Urothelium cell line (cell line): ENCODE measurements around the gene DHTKD1.

ENCODE experiments used
- DNase-seq: peaks from one replicate; pipeline ENCODE4 v3.0.0; 2011; ENCODE audit warnings: low spot score, mixed read lengths
- FAIRE-seq: peaks from 2 replicates; lab custom pipeline; 2011; peaks lifted over from hg19 to GRCh38; lab: Jason Lieb, UNC

DHTKD1 gene, protein sequence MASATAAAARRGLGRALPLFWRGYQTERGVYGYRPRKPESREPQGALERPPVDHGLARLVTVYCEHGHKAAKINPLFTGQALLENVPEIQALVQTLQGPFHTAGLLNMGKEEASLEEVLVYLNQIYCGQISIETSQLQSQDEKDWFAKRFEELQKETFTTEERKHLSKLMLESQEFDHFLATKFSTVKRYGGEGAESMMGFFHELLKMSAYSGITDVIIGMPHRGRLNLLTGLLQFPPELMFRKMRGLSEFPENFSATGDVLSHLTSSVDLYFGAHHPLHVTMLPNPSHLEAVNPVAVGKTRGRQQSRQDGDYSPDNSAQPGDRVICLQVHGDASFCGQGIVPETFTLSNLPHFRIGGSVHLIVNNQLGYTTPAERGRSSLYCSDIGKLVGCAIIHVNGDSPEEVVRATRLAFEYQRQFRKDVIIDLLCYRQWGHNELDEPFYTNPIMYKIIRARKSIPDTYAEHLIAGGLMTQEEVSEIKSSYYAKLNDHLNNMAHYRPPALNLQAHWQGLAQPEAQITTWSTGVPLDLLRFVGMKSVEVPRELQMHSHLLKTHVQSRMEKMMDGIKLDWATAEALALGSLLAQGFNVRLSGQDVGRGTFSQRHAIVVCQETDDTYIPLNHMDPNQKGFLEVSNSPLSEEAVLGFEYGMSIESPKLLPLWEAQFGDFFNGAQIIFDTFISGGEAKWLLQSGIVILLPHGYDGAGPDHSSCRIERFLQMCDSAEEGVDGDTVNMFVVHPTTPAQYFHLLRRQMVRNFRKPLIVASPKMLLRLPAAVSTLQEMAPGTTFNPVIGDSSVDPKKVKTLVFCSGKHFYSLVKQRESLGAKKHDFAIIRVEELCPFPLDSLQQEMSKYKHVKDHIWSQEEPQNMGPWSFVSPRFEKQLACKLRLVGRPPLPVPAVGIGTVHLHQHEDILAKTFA

DNA sequence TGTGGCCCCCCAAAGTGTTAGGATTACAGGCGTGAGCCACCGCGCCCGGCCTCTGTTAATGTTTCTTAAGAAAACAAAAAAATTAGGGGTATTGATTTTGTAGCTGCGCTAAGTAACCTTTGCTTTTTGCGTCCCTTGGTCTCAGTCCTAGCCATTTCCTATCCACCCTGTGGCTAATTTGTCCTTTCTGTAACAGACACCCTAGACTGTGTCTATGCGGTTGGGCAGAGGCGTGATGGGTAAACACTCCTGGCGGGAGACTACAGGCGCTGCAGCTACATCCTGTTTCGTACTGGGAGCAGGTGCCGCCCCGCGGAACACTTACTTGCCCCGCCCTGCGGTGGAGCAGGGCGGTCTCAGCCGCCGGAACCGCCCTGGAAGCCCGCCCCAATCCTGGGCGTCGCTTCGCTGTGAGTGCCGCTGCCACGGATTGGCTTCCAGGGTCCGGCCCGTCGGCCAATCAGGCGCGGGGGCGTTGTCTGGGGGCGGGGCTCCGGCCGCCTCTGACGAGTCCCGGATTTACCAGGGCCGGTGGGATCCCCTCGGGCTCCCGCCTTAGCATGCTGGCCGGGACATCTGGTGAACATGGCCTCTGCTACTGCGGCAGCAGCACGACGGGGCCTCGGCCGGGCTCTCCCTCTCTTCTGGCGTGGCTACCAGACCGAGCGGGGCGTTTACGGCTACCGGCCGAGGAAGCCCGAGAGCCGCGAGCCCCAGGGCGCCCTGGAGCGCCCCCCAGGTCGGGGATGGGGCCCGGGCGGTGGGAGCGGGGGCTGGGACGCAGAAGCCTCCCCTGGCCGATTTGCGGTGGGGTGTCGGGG, at the start of gene DHTKD1:
Gene DHTKD1 (plus strand): TSS at position 506 of the 821 bp plus-strand sequence. CDS start 80 bp downstream, at position 586.
- peak; percentile 37 for FAIRE-seq

DNA sequence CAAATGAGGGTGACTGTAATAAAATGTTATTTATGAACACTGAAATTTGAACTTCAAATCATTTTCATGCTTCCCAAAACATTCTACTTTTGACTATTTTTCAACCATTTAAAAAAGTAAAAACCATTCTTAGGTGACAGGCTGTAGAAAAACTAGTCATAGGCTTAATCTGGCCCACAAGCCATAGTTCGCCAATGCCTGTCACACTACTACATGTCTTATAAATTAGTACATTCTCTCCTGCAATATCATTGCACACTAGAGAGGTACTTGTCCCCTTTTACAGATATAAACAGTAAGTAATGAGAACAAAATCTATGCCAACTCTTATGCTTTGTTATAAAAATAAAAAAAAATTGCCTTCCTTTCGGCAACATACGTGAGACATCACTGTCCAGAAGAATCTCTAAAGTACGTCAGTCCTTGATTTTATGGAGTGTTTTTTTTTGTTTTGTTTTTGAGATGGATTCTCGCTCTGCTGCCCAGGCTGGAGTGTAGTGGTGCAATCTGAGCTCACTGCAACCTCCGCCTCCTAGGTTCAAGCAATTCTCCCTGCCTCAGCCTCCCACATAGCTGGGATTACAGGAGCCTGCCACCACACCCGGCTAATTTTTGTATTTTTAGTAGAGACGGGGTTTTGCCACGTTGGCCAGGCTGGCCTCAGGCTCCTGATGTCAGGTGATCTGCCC, 49.3 kb upstream of the DHTKD1 start:
- DNase-seq (no peak), FAIRE-seq (no peak)

More for the DNA sequence above, at the start of gene DHTKD1:
- DNase-seq: peak; percentile 100

DNA sequence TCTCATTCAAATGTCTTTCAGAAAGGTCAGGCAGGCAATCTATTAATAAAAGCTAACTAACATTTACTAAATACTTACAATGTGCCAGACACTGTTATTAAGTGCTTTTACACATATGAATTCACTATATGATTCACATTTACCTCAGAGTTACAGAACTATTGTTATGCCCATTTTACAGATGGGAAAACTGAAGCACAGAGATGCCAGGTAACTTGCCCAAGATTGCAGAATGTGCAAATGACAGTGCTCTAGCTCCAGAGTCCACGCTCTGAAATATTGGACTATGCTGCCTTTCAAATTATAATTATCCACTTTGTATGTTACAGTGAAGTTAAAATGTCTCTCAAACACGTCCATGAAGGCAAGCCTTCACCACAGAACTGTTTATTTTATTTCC, 48.2 kb upstream of the DHTKD1 start:
- DNase-seq: no peak
- FAIRE-seq: no peak

DNA sequence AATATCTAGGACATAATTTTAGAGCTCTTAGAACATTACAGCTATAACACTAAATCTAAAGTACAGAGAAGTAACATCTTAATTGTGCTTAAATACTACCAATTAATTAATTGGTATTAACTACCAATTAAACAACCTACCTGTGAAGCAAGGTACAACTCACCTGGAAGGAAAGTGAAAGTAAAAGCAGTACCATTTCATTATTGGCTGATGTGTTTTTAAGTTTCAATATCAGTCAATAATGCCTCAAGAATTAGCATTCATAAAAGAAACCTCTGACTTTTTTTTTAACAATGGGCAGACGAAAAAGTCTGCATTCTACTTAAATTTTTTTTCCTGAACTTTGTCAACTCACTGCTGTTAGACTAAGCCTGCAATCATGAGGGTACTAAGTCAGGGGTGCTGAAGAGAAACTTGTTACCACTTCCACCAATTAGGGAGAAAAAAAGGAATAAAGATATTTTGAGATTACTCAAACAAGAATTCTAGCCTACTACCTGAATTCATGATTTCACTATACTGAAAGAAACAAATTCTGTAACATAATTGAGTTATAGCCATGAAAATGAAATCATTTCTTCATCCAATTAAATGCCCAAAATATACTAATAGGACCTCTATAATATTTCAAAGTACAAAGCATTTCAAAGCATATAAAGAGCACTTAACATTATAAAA, 46.0 kb upstream of the DHTKD1 start:
- FAIRE-seq (no peak), DNase-seq (no peak)

DNA sequence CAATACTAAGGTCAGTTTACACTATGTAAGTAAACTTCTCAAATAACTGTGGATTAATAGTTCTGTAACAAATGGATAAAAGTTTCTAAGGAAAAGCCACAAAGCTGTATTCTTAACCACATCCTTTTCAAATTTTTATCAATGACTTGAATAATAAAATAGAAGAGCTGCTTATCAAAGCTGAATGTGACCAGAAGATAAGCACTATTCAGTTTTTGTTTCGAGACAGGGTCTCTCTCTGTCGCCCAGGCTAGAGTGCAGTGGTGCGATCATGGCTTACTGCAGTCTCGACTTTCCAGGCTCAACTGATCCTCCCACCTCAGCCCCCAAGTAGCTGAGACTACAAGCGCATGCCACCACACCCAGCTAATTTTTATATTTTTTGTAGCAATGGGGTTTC, 43.2 kb upstream of the DHTKD1 start:
- FAIRE-seq (no peak), DNase-seq (no peak)

DNA sequence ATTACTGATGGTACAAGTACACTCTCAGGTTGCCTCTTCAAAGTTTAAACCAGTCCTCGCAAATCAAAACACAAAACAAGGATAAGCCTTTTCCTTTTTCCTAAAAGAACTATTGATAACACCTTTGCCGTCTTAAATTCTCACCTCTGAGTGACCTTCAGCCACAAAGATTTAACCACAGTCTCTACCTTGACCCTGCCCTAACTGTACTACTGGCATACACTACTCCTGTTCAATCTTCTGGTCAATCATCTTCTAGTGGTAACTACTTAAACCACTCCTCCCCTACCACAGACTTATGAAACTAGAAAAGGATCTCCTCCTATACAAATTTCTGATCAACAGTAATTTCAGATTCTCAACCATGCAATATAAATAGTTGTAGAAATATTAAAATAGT, 41.2 kb upstream of the DHTKD1 start:
- FAIRE-seq (no peak), DNase-seq (no peak)

DNA sequence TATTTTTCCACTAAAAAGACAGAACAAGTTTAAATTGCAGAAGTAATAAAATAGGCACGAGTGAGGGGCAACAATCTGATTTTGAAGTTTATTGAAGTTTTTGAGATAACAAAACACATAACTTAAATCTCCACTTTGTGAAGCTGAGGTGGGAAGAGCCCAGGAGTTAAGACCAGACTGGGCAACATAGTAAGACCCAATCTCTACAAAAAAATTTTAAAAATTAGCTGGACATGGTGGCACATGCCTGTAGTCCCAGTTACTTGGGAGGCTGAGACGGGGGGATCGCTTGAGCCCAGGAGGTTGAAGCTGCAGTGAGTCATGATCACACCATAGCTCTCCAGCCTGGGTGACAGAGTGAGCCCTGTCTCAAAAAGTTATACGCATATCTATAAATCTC, 37.4 kb upstream of the DHTKD1 start:
- no peak for DNase-seq
- FAIRE-seq: no peak

DNA sequence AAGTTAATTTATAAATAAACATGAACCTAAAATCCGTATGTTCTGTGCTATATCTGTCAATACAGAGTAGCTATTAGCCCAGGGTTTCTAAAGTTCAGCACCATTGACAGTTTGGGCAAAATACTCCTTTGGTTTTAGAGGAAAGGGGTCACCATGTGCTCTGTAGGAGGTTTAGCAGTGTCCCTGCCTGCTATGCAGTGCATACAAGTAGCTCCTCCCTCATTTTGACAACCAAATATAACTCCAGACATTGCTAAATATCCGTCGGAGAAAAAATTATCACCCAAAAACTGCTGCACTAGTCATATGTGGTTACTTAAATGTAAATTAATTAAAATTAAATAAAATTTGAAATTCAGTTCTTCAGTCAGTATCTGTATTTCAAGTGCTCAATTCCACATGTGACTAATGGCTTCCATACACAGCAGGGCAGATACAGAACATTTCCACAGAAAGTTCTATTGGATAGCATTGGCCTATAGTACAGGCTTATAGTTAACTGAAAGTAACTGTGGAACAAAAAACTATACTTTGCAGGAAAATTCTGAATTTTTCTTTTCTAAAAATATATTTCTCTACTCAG, 32.6 kb upstream of the DHTKD1 start:
- FAIRE-seq (no peak), DNase-seq (no peak)

DNA sequence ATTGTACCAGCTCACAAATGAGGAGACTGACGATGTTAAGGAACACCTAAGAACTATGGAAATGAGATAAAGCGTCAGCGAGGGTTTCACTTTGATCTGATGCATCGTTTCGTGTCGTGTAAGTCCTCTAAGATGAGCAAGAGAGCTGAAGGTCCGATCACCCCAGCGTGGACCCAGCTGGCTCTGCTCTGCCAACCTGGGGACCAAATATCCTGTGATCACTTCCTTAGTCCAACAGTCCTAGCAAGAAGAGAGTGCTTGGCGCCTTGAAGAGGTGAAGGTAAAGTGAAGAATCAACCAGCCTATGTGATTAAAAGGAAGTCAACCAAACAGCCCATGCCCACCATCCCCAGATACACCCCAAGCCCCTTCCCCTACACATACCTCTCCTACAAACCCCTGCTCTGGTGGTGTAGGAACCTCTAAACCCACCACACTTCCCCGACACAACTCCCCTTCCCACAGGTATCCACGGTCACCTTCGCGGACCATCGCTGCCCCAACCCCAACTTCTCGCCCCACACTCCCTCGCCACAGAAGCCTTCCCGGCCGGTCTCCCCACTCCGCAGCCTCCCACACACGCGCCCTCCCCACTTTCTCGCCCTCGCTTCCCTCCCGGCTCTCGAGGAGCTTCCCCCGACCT, 26.9 kb upstream of the DHTKD1 start:
- DNase-seq (peak; percentile 20), FAIRE-seq (no peak)

DNA sequence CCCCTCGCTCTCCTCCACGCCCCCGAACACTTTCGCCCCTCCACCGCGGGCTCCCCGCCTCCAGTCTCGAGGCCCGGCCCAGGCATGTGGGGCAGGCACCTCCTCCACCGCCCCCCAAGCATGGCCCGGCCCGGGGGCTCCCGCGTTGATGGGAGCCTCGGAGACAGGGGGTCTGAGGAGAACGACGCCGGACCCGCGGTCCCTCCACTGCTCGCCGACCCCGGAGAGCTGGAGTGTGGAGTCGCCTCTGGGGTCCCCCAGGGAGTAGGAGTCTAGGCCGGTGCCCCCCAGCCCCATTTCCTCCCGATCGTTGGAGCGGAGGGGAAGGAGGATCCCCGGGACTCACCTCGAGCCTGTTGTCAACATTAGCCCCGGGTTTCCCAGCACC, 26.4 kb upstream of the DHTKD1 start:
- FAIRE-seq: peak; percentile 5
- DNase-seq: peak; percentile 40

DNA sequence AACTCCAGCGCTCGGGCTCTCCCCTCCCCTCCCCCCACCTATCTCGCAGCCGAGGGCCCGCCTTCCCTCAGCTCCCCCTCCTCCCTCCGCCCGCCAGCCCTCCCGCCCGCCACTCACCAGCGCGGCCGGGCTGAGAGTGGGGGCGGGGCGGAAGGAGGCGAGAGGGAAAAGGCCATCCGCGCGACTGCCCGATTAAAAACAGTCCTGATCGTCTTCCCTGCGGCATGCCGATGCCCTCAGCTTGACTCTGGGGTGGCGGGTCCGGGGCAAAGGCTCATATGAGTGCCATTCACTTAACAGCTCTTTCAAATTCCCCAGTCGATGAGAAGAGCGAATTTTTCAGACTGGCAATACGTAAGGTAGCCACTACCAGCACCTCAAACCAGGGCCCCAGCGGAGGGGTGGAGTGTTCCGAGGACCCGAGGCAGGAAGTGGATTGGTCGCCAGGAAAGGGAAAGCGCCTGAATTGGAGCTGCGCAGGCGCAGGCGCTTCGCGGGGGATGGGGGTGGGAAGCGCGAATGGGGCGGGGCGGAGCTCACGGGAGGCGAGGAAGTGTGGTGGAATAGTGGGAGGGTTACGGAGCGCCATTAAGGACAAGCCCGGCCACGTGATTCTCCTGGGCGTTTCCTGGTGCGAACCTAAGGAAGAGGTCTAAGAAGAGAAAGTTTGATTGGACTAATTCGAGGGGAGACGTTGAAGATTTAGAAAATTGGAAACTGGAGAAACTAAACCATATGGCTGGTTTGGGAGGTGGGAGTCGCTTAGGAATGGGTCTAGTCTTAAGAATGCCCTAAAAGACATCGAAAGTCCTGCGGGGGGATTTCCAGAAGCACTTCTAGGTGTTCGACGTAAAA, 25.7 kb upstream of the DHTKD1 start, which contains the start of gene UPF2:
Gene UPF2 (minus strand): TSS at position 13 of the 855 bp plus-strand sequence. CDS start 7,386 bp downstream, outside the sequence.
- DNase-seq: peak; percentile 99
- peak; percentile 62 for FAIRE-seq

DNA sequence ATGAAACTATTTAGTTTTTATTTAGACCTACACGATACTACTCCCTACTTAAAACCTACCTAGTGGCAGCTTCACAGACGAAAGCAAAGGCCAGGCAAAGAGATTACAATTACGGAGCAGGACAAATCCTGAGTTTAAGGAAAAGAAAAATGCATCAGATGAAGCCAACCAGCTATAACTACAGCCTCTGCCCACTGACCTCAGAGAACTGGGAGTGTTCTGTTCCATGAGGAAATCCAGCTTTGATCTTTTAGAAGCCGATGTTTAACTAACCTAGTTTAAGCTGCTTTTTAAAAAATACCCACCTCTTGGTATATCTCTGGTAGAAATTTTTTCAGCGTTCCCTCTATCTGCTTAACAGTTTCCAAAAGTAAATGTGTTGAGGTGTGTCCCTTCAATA, 23.2 kb upstream of the DHTKD1 start:
- no peak for DNase-seq
- no peak for FAIRE-seq

DNA sequence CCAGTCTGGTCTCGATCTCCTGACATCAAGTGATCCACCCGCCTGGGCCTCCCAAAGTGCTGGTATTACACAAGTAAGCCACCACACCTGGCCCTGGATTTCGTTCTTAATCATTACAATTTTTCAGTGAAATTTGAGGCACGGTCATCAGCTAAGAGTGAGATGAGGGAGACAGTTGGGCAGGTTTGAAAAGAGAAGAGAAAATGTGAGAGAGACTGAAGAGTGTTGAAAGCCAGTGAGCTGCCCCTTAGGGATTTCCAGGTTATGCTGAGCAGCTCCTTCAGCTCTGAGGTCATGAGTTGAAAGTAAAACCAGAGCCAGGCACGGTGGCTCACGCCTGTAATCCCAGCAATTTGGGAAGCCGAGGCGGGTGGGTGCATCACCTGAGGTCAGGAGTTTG, 20.2 kb upstream of the DHTKD1 start:
- DNase-seq: no peak
- FAIRE-seq: no peak

DNA sequence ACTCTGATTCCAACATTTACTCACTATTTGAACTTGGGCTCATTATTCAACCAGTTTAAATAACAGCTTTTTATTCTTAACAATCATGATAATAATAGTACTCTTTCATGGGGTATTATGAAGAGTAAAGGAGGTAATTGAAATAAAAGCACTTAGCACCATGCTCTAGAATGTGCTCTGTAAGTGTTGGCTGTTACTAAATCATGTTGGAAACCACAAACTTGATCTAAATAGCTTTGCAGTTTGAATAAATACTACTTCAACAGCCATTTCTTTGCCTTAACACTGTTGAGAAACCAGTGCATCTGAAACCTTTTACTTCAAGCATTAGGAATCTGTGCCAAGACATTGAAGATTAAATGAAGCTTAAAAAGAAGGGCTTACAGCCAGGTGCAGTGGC, 18.2 kb upstream of the DHTKD1 start:
- FAIRE-seq (no peak), DNase-seq (no peak)

DNA sequence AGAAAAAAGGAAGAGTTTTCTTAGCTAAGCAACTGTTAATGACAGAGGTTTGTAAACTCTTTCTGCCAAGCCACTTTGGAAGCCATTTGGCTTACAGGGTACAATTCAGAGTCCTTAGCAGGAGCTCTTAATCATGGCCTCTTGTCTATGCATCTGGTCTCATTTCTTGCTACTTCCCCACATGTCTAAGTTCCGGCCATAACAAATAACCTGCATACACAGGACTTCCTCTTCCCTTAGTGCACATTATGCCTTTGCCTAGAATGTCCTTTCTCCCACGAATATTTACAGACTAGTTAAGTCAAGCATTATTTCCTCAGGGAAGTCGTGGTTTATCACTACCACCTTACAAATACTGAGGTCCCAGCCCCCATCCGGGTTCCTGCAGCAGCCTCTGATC, 17.5 kb upstream of the DHTKD1 start:
- FAIRE-seq (no peak), DNase-seq (no peak)

DNA sequence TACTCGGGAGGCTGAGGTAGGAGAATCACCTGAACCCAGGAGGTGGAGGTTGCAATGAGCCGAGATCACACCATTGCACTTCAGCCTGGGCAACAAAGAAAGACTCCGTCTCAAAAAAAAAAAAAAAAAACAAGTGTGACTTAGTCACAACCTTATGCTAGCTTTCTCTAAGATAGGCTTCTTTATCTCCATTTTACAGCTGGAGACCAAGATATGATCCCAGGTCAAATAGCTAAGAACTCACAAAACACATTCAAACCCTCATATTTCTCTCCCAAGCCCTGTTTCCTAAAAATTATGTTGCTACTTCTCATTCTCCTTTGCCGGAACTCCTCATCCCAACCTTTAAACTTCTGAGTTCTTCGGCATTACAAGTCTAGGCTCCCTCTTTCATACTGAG, 13.0 kb upstream of the DHTKD1 start:
- no peak for DNase-seq
- FAIRE-seq: no peak

DNA sequence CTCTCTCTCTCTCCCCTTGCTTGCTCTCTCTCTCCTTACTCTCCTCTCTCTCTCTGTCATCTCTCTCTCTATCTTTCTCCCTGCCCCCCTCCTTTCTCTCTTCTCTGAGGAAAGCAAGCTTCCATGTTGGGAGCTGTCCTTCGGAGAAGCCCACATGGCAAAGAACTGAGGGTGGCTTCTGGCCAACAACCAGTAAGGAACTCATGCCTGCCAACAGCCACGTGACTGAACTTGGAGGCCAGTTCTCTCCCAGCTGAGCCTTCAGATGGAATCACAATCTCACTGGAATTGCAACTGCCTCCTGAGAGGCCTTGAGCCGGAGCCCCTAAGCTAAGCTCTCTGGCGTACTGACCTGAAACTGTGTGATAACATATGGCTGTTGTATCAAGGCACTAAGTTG, 12.0 kb upstream of the DHTKD1 start:
- FAIRE-seq (no peak), DNase-seq (no peak)

DNA sequence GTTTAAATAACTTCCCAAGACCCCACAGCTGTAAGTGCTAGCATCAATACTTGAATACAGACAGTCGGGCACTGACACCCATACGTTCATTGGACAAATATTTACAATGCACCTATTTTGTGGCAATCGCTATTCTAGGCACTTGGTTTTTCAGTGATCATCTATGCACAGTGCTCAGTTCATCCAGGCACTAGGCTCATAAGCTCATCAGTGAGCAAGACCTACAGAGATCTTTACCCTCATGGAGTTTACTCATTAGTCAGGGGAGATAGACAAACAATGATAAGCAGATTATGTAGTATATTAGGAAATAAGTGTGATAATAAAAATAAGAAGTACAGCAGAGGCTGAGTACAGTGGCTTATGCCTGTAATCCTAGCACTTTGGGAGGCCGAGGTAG, 7.6 kb upstream of the DHTKD1 start:
- no peak for FAIRE-seq
- no peak for DNase-seq
